Loucy (cell line): ENCODE results near the gene RAB1A.

ENCODE experiments used
- CTCF ChIP-seq: fragments of 200-600 bp; sonication (generic); conservative IDR thresholded peaks from 2 replicates; pipeline ENCODE4 v1.5.1; 2014; ENCODE audit warnings: mild to moderate bottlenecking, antibody characterized with exemption, low read length
- EZH2phosphoT487 ChIP-seq: fragments of 200-600 bp; IDR thresholded peaks from 2 replicates; pipeline ENCODE4 v1.6.1; 2018; ENCODE audit warnings: antibody characterized with exemption, mild to moderate bottlenecking, moderate library complexity, borderline replicate concordance

- no peak for TF ChIP-seq CTCF
- TF ChIP-seq EZH2phosphoT487: no peak
Observed at GRCh38 chr2:65044097-65044735, 85.7 kb downstream of the RAB1A start.
